ENCODE results near the gene HDAC8. TPM values are rescaled to one million over a fixed set of nuclear protein-coding genes. Genes with fewer than 3 reads are reported as not detected.
"Not testable (repeated sequence)": the region's sequence is repeated elsewhere in the genome, so short reads cannot be mapped to it uniquely, and the experiment has no call there.

Gene HDAC8
- 10 to 100 TPM; 31.5 to 46.8 TPM for total RNA-seq

DNA sequence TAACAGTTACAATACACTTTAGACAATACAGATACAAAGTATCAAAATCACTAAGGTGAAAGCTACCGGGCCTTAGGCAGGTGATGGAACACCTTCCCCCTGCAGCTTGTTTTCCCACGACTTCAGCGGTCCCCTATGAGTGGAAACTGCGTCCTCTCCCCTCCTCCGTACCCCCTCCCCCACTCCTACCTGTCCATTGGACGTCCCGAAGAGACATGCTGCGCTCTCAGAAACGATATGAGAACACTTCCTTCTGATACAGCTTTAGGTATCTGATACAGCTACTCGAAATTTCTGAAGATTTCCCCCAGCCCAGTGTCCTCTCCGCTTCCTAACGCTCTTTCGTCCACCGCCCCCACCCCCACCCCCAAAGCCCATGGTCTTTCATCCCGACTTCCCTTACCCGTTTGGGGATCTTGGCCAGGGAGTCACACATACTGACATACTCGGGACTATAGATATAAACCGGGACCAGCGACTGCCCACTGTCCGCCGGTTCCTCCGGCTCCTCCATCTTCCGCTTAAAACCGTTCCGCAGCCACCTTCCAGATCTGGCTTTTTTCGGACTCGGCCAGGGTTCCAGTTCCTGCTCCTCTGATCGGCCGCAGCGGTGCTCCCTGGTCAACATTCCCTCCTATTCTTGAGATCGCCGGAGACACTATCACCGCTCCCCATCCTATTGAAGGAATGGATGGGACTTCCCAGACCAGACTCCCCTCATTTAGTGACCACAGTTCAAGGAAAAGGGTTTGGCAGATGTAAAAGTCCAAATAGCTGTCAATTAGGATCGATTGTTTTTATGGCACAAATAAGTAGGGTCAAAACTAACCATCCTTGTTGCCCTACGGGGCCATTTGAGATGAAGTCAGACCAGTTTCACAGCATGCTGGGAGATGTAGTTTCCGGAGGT is at the start of gene HDAC8:
Gene HDAC8, minus strand, starts transcription at position 596 of the 910 bp plus-strand sequence. Its CDS starts 82 bp downstream, at position 514.
- H3K27ac Mint-ChIP-seq = peak within 1 kb of the TSS; percentile 83 to 90
- no peaks in the 10 kb centered on the region for H3K9me3 Mint-ChIP-seq
- DNase-seq (ENCODE audit: low spot score) = peak; percentile 62
- peak within 1 kb of the TSS; percentile 97 for H3K4me3 Mint-ChIP-seq
- peaks cover 11 to 13% of the 10 kb centered on the region in 2 donors for H3K27me3 Mint-ChIP-seq
- peaks cover 4% of the 10 kb centered on the region for H3K36me3 Mint-ChIP-seq
- peak; percentile 90 to 92 for ATAC-seq
- peaks cover 0 to 7% of the 10 kb centered on the region in 2 donors for H3K4me1 Mint-ChIP-seq (ENCODE audit: low read depth in 2 of 2)

DNA sequence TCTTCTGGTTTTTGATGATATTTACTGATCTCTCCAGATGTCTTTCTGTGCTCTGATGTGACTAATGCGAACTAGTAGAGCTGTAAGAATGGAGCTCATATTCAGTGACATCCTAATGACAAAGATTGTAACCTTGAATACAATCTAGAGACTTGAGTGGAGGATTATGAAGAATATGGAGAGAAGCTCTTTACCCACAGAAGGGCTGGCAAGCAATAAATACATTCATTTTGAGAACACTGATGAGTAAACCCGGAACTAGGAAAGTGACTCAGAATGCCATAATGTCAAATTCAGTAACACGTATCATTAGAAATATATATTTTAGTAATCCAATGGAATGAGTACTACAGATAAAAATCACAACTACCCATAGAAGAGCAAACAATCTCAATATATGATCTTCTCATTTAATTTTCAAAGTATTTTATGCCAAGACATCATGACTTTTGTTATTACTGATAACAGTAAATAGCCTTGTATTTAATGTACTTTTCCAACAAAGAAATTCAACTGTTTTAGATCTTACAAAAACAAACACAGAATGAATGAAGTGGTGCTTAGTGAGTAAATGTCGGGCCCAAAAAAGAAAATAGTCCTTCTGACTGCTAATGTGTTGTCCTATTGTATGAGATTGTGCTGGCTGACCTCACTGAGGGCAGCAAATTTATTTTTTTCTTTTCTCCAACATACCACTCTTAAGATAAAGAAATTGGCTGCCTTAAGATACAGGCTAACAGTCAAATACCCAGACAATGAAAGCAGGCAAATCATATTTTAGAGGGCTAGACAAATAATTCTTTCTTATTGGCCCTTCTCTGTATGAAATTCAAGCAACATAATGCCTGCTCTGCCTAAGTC is 49.2 kb upstream of the HDAC8 start:
- H3K27ac Mint-ChIP-seq = peak overlapping the region in 1 of 2 donors; percentile 94

DNA sequence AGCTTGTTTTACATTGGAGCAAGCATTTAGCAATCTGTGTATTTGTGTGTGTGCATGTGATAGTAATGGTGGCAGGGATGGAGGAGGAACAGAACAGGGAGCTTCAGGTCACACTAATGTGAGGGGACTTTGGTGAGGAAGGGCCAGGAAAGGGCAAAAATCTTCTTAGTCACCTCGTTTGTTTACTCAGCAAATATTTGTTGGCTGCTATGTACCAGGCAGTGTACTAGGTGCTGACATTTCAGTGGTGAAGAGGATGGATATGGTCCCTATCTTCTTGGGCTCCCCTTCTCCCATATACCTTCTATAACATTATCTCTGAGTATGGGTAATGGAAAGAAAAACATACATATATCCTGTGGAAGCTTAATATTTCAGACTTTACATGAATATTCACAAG is 48.5 kb upstream of the HDAC8 start:
- no peak for DNase-seq (ENCODE audit: low spot score)
- peaks cover 9 to 37% of the 10 kb centered on the region in 2 donors for H3K27me3 Mint-ChIP-seq
- H3K36me3 Mint-ChIP-seq = no peaks in the 10 kb centered on the region
- H3K9me3 Mint-ChIP-seq = no peaks in the 10 kb centered on the region
- H3K4me3 Mint-ChIP-seq = peak overlapping the region; percentile 74
- ATAC-seq = peak in 1 of 2 donors; percentile 48
- H3K4me1 Mint-ChIP-seq (ENCODE audit: low read depth in 2 of 2) = peaks cover 0 to 27% of the 10 kb centered on the region in 2 donors
- peak overlapping the region; percentile 77 to 94 for H3K27ac Mint-ChIP-seq

More for the DNA sequence above, 49.2 kb upstream of the HDAC8 start:
- H3K4me3 Mint-ChIP-seq = peak overlapping the region; percentile 18
- peaks cover 4 to 30% of the 10 kb centered on the region in 2 donors for H3K27me3 Mint-ChIP-seq
- peaks cover 0 to 27% of the 10 kb centered on the region in 2 donors for H3K4me1 Mint-ChIP-seq (ENCODE audit: low read depth in 2 of 2)
- H3K9me3 Mint-ChIP-seq = no peaks in the 10 kb centered on the region
- DNase-seq (ENCODE audit: low spot score) (no peak), ATAC-seq (peak; percentile 79 to 90)
- no peaks in the 10 kb centered on the region for H3K36me3 Mint-ChIP-seq

DNA sequence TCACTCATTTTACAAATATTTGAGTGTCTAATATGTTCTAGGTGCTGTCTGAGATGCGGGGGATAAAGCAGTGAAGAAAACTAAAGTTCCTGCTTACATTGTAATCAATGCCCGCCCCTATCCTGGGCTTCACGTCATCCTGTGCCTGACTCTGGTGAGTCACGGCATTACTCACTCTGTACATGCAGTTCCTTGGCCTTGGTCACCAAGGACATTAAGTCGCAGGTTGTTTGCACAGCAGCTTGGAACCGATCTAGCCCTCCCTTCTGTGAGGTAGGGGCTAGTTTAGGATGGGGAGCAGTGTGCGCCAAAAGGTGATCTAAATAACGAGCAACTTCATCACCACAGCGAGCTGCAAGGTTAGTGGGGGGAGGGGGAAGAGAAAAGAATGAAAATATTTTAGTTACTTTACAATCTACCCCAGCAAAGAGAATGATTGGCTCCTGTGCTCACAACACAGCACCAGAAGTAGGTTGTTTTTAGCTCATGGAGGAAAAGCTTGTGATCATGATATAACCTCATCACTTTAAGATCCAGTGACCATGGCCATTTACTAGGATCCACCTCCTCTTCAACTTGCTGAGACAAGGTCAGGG is 48.0 kb upstream of the HDAC8 start:
- DNase-seq (ENCODE audit: low spot score) (no peak), ATAC-seq (peak in 1 of 2 donors; percentile 81)
- H3K9me3 Mint-ChIP-seq = no peaks in the 10 kb centered on the region
- H3K4me1 Mint-ChIP-seq (ENCODE audit: low read depth in 2 of 2) = peaks cover 0 to 27% of the 10 kb centered on the region in 2 donors
- H3K27ac Mint-ChIP-seq = peak overlapping the region; percentile 77 to 94
- peaks cover 9 to 34% of the 10 kb centered on the region in 2 donors for H3K27me3 Mint-ChIP-seq
- H3K4me3 Mint-ChIP-seq = peak overlapping the region; percentile 74
- H3K36me3 Mint-ChIP-seq = no peaks in the 10 kb centered on the region

DNA sequence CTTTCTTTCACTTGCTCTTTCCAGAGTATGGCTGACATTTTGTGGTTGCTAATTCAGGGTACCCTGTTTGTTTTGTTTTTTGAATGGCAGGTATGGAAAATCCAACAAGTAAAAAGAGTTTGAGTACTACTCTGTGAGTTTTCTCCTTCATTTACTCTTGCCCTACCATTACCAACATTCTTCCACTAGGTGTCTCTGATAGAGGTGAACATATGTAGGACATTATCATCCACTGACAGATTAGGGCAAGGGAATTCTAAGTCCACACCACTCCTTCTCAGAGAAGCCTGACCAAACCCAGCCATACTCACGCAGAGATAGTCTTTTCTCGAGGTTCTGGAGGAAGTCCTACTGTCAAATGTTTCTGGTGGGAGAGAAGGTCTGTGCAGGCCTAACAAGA is 36.7 kb upstream of the HDAC8 start:
- no peak for ATAC-seq
- H3K27me3 Mint-ChIP-seq = peaks cover 12 to 27% of the 10 kb centered on the region in 2 donors
- H3K9me3 Mint-ChIP-seq = no peaks in the 10 kb centered on the region
- H3K27ac Mint-ChIP-seq = no peak overlapping the region
- H3K36me3 Mint-ChIP-seq = no peaks in the 10 kb centered on the region
- no peak for DNase-seq (ENCODE audit: low spot score)
- H3K4me1 Mint-ChIP-seq (ENCODE audit: low read depth in 2 of 2) = no peaks in the 10 kb centered on the region
- H3K4me3 Mint-ChIP-seq = no peak overlapping the region

DNA sequence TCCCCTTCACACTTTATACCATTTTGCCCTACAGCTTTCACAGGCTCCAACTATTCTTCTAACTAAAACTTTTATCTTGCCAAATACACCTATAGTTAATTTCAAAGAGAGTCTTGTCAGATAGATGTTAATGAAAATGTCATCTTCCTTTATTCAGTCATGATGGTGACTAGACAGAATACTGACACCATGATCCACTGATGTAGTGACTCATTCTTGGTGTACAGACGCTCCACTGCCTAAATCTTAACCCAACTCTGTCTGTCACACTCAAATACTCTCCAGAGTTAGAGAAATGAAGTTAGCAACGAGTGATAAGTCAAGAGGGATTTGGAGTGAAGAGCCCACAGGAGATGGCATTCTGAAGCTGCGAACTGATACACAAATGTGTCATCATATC is 32.1 kb upstream of the HDAC8 start:
- peak in 1 of 2 donors; percentile 73 for ATAC-seq
- peak overlapping the region; percentile 42 for H3K4me3 Mint-ChIP-seq

DNA sequence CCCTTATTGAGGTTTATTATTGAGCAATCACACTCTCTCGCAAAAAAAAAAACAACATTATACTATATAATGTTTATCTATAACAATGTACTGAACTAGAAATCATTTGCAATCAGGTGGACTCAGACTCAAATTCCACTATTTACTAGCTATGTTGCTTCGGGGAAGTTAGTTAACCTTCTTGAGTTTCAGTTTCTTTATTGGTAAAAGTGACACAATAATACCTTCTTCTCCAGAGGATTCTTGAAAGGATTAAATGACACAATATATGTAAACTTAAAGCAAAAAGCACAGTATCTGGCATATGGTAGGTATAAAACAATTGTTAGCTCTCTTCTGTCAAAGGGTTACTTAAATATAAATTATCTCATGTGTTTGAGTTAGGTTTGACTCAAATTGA is 31.5 kb upstream of the HDAC8 start:
- no peaks in the 10 kb centered on the region for H3K4me1 Mint-ChIP-seq (ENCODE audit: low read depth in 2 of 2)
- H3K27ac Mint-ChIP-seq = no peak overlapping the region
- H3K36me3 Mint-ChIP-seq = no peaks in the 10 kb centered on the region
- no peak for DNase-seq (ENCODE audit: low spot score)
- H3K27me3 Mint-ChIP-seq = peaks cover 6 to 27% of the 10 kb centered on the region in 2 donors
- peak overlapping the region; percentile 42 for H3K4me3 Mint-ChIP-seq
- ATAC-seq = no peak
- no peaks in the 10 kb centered on the region for H3K9me3 Mint-ChIP-seq

More for the DNA sequence above, 32.1 kb upstream of the HDAC8 start:
- no peak for DNase-seq (ENCODE audit: low spot score)
- Mint-ChIP-seq H3K36me3 (no peaks in the 10 kb centered on the region), H3K27ac (no peak overlapping the region), H3K27me3 (peaks cover 6 to 29% of the 10 kb centered on the region in 2 donors), H3K9me3 (no peaks in the 10 kb centered on the region), H3K4me1 (ENCODE audit: low read depth in 2 of 2) (no peaks in the 10 kb centered on the region)

DNA sequence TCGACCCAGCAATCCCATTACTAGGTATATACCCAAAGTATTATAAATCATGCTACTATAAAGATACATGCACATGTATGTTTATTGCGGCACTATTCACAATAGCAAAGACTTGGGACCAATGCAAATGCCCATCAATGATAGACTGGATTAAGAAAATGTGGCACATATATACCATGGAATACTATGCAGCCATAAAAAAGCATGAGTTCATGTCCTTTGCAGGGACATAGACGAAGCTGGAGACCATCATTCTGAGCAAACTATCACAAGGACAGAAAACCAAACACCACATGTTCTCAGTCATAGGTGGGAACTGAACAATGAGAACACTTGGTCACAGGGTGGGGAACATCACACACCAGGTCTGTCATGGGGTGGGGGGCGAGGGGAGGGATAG is 18.4 kb upstream of the HDAC8 start:
- DNase-seq (ENCODE audit: low spot score); H3K9me3 Mint-ChIP-seq; H3K27ac Mint-ChIP-seq; H3K4me3 Mint-ChIP-seq; H3K4me1 Mint-ChIP-seq (ENCODE audit: low read depth in 2 of 2); H3K36me3 Mint-ChIP-seq; ATAC-seq: not testable (repeated sequence)
- peaks cover 0 to 27% of the 10 kb centered on the region in 2 donors for H3K27me3 Mint-ChIP-seq

DNA sequence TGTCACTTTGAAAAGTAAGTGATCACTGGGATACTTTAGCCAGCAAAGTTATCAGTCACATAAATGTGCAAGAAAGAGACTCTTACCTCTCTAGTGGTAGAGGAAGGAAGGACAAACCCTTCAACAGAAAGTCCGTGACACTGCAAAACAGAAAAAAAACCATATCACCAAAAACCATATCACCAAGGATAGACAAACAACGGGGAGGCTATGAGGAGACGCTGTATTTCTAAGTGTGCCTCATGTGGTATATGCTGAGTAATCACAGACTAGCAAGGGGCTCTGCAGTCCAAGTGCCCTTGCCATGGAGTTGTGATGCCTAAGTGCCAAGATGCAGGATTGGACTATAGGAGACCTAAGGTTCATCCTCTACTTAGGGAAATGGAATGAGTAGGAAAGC is 11.5 kb upstream of the HDAC8 start:
- Mint-ChIP-seq H3K36me3 (no peaks in the 10 kb centered on the region), H3K9me3 (no peaks in the 10 kb centered on the region), H3K27ac (no peak overlapping the region), H3K4me1 (ENCODE audit: low read depth in 2 of 2) (no peaks in the 10 kb centered on the region), H3K27me3 (peaks cover 0 to 12% of the 10 kb centered on the region in 2 donors), H3K4me3 (no peak overlapping the region)
- DNase-seq (ENCODE audit: low spot score) (no peak), ATAC-seq (no peak)

DNA sequence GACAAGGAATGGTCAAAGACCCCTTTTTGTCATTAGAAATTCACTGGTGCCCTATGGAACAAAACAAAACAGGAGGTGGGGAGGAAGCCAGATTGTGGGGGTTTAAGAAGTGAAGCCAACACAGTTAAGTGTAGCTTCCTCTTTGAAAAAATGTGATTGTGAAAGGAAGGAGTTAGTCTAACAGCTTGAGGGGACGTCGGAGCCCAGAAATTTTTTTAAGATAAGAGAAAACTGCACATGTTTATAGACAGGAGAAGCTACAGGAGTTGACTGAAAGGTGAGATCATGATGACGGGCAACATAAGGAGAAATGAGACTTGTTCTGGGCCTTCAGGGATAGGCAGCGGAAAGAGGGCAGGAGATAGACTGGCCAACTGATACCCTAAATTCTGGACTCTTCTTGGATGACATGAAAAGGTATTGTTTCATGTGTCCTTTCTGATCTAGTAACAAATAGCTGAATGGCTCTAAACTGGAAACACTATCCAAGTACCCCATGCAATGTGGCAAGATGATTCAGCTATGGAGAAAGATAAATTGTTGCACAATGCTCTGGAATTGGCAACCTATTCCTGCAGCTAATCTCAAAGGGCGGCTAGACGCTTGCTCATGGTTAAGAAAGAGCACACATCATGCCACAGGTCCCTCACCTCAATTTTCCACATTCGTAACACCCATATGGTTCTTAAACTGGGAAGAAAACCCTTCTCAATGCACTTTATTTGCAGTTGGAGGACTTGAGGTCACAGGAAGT is 3.7 kb upstream of the HDAC8 start:
- ATAC-seq (no peak), DNase-seq (ENCODE audit: low spot score) (no peak)
- Mint-ChIP-seq H3K9me3 (no peaks in the 10 kb centered on the region), H3K4me3 (no peak overlapping the region), H3K4me1 (ENCODE audit: low read depth in 2 of 2) (peaks cover 0 to 7% of the 10 kb centered on the region in 2 donors), H3K36me3 (peaks cover 4% of the 10 kb centered on the region), H3K27ac (no peak overlapping the region), H3K27me3 (peaks cover 11 to 13% of the 10 kb centered on the region in 2 donors)

DNA sequence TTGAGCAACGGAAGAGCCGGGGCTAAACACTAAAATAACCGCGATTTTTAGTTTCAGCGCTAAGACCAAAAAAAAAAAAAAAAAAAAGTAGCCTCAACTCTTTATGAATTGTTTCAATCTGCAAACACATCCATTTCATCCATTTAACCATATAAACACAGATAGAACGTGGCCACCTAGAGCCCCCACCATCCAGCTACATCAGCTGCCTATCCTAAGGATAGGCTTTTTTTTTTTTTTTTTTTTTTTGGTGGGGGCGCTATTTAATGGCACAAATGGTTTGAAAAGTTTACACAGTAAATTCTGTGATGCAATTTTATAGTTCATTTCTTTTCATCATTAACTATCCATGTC is 492 bp upstream of the HDAC8 start:
- ATAC-seq = peak; percentile 17 to 38
- Mint-ChIP-seq H3K4me3 (peak overlapping the region; percentile 97), H3K27me3 (peaks cover 11 to 13% of the 10 kb centered on the region in 2 donors), H3K4me1 (ENCODE audit: low read depth in 2 of 2) (peaks cover 0 to 7% of the 10 kb centered on the region in 2 donors), H3K9me3 (no peaks in the 10 kb centered on the region), H3K36me3 (peaks cover 4% of the 10 kb centered on the region), H3K27ac (peak overlapping the region; percentile 83 to 90)
- DNase-seq (ENCODE audit: low spot score) = no peak

DNA sequence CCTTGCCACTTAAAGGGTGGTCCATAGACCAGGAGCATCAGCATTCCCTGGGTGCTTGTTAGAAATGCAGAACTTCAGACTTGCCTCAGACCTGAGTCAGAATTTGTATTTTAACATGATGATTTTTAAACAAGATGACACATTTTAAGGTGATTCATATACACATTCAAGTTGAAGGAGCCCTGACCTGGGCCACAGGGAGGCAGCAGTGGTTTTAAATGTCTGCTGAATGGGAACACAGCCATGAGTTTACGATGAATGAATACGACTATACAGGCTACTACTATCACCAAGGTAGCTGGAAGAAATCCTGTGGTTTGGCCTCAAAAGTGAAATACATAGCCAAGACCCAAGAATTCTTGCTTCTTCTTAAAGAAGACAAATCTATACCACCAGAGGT is 2.9 kb downstream of the HDAC8 start:
- DNase-seq (ENCODE audit: low spot score) (no peak), ATAC-seq (no peak)
- Mint-ChIP-seq H3K4me1 (ENCODE audit: low read depth in 2 of 2) (peaks cover 0 to 7% of the 10 kb centered on the region in 2 donors), H3K4me3 (no peak overlapping the region), H3K27me3 (peaks cover 2% of the 10 kb centered on the region in 2 donors), H3K27ac (no peak overlapping the region), H3K9me3 (no peaks in the 10 kb centered on the region), H3K36me3 (peaks cover 4% of the 10 kb centered on the region)
